GM19099 (cell line): ENCODE data around the gene RXRB.

Experiments
- POLR2A ChIP-seq: IDR thresholded peaks from 3 replicates; pipeline ENCODE4 v1.6.1; 2011; ENCODE audit warnings: low read depth; ENCODE audit not compliant: insufficient read length; ENCODE audit errors: extremely low read depth

Gene RXRB

DNA sequence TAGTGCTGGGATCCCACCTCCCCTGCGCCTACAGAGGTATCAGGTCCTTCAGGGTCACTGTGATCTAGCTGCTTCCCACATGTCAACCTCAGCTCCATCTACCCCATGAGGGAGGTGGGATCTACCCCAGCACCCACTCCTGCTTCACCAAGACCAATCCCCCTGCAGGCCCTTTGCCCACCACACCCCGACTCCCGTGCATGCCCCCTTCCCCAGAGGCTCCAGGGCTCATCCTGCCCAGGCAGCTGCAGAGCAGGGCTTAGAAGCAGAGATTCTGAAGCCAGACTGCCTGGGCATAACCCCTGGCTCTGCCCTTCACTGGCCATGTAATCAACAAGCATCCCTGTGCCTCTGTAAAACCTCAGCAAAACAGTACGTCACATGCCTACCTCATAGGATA is 25.7 kb downstream of the RXRB start:
- TF ChIP-seq POLR2A: no peak

DNA sequence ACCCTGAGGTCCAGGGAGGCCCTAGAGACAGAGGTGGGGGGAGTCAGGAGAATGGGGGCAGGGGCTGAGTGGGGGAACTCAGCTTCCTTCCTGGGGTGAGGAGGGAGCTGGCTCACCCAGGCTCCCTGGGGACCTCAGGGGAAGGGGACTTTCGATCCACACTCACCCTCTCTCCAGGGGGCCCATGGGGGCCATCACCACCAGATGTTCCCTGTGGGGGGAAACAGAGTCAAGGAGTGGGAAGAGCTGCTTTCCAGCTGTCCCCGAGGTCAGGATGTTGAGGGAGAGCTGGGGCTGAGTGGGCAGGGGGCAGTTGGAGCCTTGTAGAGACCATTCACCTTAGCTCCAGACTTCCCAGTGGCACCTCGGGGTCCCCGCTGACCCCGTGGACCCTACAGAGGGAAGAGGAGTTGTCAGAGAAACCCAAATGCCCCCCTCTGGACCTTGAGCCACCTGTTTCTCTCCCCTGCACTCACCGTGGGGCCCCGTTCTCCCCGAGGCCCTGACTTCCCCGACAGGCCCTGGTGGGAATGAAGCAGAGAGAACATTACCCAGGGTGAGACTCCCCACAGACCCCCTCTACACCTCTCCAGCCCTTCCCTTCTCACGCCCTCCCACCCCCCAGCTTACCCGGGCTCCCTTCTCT is 26.8 kb downstream of the RXRB start:
- TF ChIP-seq POLR2A: no peak

DNA sequence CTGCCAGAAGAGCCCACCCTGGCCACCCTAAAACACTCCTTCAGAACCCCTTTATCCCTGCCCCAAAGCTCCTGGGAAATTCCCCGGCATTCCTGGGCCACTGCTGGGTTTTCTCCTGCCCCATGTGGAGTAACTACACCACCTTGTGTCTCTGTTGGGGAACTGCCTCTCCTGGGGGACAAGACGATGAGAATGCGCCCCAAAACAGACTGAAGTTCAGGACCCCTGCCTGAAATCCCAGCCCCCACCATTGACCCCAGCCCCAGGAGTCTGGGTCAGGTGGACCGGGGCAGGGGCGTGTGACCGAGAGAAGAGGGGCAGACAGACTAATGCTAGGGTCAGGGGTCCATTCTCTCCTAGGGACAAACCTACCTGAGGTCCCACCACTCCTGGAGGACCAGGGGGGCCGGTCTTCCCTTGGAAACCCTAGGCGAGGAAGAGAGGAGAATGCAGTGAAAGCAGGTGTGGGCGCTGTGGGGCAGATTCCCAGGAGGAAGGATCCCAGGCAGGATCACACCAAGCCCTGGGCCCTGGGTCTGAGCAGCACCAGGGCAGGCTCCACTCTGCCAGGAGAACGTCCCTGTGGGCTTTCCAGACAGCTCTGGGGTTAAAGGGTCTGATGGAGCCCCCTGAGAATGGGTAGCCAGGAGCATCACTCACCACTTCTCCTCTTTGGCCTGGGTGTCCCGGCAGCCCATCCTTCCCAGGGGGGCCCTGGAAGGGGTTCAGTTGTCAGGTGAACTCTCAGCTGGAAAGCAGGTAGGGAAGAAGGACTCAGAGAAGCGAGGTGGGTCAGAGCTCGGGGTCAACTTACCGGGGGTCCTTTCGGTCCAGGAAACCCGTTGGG is 27.6 kb downstream of the RXRB start:
- no peak for TF ChIP-seq POLR2A

DNA sequence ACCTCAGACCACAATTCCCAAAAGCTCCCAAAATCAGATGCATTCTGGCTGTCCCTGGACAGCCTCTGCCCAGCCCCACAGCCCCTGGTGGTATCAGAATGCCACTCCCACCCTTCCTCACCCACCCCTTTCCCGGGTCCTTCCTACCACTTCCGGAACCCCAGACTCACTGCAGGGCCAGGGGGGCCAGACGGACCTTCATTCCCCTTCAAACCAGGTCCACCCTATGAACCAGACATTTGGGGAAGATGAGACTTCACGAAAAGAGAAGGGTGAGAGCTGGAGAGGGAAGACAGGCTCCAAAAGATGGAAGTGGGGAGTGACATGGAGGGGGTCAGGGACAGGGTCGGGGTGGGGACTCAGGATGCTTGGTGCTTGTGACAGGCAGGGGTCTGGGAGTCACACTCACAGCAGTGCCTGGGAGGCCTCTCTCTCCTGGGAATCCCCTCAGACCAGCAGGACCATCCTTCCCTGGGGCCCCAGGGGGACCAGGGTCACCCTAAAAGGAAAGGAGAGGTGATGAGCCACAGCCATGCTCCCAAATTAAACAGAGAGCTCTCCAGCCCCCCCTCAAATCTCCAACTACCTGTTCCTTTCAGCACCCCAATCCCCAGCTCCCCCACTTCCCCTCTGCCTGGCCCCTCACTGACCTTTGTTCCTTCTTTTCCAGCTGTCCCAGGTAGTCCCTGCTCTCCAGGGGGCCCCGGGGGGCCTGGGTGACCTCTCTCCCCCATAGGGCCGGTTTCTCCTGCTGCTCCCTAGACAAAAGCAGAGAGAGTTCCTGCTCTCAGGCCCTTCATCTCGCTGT is 28.4 kb downstream of the RXRB start:
- no peak for TF ChIP-seq POLR2A

DNA sequence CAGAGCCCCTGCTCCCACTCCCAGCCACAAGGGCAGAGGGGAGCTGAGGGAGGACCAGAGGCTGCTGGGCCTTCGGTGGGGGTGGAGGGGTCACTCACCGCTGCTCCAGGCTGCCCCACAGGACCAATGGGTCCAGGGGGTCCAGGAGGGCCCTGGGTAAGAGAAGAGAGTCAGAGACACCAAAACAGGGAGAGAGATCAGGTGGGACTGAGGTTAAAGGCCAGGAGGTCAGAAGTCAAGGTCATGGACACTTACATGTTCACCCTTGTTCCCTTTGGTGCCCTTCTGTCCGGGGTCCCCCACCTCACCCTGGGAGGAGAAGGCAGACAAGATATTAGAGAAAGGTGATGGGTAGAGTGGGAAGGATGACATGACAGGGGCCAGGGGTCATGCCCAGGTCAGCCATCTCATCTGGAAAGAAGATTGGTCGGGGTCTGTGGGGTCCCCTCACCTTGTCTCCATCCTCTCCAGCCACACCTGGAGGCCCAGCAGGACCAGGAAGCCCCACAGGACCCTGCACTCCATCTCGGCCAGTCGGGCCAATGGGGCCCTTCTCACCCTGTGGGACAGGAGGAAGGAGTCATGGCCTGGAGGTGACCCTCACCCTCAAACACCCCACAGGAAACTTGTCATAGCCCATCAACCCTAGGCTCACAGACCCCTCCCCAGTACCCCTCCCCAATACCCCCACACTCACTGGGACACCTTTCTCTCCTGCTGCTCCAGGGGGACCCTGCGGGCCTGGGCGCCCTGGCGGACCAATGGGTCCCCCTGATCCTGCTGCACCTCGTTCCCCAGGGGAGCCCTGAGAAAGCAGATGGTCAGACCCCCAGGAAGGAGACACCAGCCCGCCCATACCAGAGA is 29.2 kb downstream of the RXRB start:
- no peak for TF ChIP-seq POLR2A

DNA sequence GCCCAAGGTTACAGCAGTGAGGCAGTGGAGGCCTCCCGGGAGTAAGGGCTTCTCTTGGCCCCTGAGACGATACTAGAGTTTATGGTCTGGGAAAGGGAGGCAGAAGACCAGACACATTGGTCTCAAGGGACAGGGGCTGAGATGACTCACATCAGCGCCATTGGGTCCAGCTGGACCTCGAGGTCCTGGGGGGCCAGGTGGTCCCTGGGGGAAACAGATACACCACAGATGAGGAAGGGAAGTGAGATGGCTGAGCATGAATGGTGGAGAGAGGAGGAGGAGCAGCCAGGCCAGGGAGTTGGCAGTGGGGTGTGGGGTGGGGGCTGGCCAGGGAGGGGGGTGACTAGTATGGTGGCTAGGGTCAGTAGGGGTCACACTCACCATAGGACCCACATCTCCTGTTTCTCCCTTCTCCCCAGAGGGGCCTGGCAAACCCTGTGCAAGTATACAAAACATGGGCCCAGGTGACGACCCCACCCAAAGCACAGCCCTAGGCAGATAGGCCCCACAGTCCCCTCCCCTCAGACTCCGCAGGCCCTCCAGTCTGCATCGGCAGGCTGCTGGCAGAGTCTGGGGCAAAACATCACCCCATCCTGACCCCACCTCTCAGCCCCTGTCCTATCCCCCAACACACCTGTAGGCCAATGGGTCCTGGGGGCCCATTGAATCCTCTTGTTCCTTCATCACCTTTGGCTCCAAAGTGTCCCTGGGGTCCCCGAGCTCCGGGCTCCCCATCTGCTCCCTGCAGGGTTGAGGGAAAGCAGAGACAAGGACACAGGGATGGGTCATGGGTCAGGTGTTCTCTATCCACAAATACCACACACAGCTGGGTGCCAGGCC is 30.1 kb downstream of the RXRB start:
- TF ChIP-seq POLR2A: no peak

DNA sequence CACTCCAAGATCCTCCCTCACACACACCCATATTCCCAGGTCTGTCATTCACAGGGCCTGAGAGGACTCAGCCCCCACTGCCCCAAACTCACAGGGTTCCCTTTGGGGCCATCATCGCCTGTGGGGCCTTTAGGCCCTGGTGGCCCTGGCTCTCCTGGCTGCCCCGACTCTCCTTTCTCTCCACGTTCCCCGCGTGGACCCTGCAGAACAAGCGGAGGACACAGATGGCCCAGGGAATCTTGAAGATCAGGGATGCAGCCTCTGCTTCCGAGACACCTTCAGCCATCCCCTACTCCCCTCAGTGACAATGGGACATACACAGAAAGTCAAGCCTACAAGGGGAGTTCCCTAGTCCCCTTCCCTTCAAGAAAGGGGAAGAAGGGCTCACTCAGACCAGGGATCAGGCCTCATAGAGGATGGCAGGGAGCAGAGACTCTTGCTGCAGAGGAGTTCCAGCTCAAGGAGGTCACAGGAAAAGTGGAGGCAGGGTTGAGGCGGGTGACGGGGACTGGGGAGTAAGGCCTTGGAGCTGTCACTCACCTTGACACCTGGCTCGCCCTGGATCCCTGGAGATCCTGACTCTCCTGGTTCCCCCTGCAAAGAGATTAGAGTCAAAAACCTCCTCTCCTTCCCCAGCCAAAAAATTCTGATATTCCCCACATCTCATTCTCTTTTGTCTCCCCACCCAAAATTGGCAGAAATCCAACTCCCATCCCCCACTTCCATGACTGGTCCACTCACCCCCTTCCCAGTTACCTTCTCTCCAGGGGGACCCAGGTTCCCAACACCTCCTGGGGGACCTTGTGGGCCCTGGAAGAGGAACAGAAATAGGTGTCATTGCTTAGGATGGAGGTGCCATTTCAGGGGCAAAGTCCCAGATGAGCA is 30.9 kb downstream of the RXRB start:
- TF ChIP-seq POLR2A: no peak

DNA sequence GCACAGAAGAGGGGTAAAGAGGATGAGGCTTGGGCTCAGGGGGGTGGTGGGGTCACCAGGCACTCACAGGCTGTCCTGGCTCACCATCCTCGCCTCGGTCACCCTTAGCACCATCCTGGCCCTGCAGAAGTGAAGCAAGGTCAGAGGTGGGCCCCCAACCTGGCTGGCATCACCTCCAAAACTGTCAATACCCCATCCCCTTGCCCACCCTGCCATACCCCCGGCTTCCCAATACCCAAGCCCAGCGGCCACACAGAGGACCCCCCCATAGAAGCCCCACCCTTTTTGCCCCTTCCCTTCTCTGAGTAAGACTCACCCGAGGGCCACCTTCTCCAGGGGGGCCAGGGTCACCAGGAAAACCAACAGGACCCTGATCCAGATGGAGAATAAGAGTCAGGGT is 31.8 kb downstream of the RXRB start:
- no peak for TF ChIP-seq POLR2A

DNA sequence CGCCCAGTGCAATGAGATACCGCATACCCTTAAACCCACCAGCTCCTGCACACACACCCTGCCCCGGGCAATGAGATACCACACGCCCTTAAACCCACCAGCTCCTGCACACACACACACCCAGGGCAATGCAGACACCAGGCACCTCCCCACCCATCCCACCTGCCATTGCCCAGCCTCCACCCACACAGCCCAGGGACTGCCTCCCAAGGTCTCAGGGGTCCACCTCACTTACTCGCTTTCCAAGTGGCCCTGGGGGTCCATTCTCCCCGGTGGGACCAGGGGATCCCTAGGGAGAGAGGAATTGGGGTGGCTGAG is 32.2 kb downstream of the RXRB start:
- TF ChIP-seq POLR2A: no peak

DNA sequence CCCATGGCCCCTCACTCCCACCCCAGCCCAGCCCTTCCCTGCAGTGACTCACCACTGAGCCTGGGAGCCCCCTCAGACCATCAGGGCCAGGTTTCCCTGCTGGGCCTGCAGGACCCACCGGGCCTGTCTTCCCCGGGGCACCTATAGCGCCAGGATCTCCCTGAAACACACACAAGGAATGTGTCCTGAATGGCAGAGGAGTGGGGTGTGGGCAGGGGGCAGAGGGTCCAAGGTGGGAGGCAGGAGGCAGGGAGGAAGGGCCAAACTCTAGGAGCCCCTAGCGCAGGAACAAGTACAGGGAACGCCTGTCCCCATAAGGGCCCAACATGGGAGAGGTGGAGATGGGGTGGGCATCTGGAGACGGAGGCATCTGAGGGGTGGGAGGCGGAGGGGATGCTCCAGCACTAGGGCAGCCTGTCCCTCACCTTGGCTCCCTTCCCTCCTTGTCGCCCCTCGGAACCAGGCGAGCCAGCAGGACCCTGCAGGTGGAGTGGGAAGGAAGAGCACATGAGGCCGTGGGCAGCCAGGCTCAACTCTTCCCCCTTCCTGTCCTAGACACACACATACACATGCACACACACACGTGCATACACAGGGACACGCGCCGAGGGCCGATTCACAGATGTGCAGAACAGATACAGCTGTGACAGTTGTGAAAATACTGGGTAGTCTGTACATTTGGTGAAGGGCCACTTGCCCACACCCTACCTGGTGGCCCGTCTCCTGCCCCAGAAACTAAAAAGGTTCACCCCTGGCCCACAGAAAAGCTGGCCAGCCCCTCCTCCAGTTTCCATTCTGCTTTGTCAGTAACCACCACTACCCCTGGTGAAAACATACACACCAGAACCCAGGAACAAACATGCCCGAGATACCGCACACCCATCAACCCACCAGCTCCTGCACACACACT is 32.8 kb downstream of the RXRB start:
- no peak for TF ChIP-seq POLR2A

DNA sequence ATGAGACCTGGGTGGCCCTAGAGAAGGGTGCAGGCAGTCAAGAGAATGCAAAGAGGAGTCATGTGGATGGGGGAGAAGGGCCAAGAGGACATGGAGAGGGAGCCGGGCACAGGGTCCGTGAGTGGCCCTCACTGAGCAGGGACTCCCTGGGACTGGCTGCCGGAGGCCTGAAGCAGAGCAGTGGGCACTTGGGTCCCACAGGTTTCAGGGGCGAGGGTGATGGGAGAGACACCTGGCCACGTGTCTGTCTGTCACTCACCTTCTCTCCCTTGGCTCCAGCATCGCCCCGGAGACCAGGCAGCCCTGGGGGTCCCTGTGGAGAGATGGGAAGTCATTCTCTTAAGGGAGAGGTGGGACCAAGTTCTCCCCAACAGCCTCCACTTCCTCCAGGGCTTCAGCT is 33.7 kb downstream of the RXRB start:
- no peak for TF ChIP-seq POLR2A

DNA sequence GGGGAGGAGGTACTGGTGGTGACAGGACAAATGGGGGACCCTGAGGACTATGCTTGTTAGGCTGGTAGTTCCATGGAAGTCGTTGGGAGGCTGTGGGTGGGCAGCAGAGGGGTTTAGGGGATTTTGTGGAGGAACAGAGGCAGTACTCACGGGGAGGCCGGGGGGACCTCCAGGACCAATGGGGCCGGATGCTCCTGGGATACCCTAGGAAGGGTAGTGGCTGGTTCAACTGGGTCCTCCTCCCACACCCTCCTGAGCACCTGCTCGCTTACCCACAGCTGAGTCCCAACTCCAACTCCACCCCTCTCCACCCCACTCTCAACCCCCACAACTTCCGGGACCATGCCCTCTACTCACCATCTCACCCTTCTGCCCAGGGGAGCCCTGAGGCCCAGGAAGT is 34.1 kb downstream of the RXRB start:
- TF ChIP-seq POLR2A: no peak
